HG03103 (cell line): ENCODE measurements around the gene ADAMTS17.

Source experiments
- ATAC-seq: cut with Tn5 transposase; IDR thresholded peaks from one replicate; pipeline ENCODE4 v1.9.1; 2021; ENCODE audit warnings: low read depth; ENCODE audit not compliant: unreplicated experiment

ADAMTS17 gene

GRCh38 chr15:99963976-99964375, 377.8 kb downstream of the ADAMTS17 start:
- ATAC-seq, result no peak

GRCh38 chr15:99963096-99963825, 378.5 kb downstream of the ADAMTS17 start:
- ATAC-seq, result no peak

DNA sequence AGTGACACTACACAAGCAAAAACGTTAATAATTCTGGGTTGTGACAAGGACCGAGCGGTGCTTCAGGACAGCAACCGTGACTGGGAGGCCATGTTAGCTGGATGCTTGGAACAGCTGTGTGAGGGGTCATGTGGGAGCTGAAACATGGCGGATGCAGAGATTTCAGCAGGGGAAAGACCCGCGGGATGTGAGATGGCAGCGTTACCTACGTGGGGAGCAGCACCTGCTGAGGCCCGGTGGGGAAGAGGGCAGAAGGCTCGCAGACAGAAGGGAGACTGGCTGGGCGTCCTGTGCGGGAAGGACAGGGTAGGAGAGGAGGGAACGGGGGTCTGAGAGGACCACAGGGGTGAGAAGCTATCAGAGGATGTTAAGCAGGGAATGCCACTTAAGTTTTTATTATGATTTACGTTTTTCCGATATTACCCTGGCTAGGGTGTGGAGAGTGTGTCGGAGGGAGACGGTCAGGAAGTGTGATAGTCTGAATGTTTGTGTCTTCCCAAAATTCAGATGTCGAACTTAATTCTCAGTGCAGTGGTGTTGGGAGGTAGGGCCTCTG, 379.7 kb downstream of the ADAMTS17 start:
- no peak for ATAC-seq

DNA sequence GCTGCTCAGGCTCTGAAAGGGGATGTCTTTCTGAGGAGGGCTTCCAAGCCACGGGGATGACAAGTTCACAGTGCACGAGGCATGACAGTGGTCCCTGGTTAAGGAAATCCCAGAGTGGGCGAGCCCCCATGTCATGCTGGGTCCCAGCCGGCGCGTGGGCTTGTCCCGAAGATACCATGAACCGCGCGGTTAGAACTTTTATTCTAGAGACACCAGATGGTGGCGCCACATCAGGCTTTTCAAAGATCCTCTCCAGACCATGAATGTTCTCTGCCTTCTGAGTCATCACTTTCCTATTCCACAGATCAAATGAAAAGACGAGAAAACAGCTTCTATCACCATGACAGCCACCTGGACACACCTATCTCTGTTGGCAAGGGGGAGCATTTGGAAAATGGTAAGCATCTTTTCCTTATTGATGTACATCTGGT, 380.7 kb downstream of the ADAMTS17 start:
- ATAC-seq, result no peak

- ATAC-seq, result no peak
These were observed 382.4 kb downstream of the ADAMTS17 start for GRCh38 chr15:99959326-99959725.

DNA sequence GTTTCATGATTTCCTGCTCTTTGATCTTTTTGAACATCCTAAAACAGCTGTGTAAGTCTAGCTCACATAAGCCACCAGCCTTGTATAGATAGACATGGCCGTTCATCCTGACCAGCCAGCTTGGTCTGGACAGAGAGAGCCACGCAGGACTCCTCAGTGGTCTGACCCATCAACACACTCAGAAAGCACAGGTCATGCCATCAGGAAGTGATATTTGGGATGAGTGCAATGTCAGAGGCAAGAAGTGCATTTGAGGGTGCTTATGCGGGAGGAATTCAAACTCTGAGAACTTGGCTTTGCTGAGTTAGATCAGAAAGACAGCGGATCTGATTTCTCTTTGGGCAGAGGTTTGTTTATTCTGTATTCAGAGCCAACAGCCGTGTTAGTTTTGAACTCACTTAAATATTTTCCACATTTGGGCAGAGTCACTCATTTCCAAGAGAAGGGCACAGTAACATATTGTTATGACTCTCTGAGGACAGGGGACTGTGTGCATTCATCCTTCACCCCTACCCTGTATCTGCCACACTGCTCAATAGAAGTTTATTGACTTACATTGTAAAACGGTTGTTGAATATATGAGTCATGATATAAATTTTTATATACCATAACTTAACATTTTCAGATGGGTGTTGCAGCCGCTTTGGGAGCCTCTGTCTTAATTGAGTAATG, 383.2 kb downstream of the ADAMTS17 start:
- ATAC-seq, result no peak

GRCh38 chr15:99957642-99958013, 384.1 kb downstream of the ADAMTS17 start:
- ATAC-seq, result no peak

DNA sequence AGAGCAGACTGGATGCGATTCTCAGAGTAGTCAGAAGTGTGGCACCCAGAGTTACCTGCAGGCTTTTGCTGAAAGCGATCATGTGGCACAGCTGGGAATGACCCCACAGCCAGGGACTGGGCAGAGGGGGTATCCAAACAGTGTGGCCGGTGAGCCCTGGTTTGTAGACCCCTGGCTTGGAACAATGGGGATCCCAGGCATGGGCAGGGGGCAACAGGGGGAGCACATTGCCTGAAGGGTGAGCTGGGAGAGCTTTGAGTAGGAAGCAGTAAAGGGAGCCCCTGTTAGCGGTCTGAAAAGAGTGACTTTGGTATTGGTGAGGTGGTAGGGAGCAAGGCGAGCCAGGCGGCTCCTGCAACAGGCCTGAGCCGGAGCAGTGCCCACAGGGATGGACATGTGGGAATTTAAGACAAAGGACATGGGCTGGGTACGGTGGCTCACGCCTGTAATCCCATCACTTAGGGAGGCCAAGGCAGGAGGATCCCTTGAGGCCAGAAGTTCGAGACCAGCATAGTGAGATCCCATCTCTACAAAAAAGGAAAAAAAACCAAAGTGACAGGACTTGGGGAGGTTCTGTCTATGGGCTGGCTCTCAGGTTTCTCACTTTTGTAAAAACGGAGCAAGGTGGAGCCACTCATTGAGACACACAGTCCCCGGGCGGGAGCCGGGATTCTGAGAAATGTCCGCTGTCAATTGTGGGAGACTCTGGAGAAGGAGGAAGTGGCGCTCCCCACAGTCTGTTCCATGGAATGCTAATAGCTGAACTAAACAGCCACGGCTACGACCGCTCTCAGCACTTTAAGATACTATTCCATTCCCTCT, 384.7 kb downstream of the ADAMTS17 start:
- ATAC-seq, result no peak

- ATAC-seq, result no peak
These were observed 385.6 kb downstream of the ADAMTS17 start for GRCh38 chr15:99956022-99956775.

DNA sequence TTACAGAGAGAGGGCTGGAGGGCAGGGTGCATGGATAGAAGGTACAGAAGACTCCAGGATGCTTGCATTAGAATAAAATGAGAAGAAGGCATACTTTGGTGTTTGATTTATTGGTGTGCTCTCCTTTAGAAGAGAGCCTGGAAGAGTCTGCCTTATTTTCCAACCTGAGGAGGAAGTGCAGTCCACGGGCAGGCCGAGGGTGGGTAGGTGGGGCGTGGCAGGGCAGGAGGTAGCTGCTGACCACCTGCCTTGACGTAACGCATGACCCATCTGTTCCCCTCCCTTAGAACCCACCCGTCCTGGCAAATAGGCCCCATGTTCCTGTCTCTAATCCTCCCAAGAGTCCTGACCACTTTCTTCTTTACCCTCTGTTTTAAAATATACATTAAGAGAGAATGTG, 386.2 kb downstream of the ADAMTS17 start:
- ATAC-seq, result no peak

GRCh38 chr15:99955181-99955525, 386.6 kb downstream of the ADAMTS17 start:
- no peak for ATAC-seq

DNA sequence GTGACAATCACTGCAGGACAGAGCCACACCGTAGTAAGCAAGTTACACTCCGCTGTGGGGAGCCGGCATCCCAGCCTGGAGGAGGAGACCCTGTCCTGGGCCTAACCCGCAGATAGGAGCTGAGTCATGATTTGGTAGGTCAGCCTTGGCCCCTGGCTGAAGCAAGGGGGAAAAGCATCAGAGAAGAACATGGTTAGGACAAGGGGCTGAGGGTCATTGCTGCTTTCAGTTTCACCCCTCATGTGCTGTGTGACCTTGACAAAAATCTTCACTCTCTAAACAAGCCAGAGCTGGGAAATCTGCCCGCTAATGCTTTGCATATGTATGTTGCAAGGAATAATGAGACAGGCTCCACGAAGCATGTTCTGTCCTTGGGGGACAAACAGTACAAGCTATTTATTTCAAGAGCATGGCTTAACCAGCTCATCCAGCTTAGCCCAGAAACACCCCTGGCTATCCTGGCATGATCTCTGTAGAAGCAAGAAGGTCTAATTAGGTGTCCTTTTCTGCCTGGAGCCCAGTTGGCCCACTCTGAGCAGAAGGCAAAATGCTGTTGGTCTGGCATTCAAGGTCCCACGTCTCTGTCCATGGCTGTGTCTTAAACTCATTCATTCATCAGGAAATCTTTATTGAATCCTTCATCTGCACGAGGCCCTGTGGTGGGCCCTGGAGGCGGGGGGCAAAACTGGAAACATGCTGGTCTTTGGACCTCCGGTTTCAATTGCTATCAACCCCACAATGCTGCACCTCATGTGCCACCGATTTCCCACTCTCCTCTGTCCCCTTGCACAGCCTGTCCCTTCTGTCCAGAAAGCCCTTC, 387.2 kb downstream of the ADAMTS17 start:
- ATAC-seq, result no peak

- ATAC-seq, result no peak
These were observed 387.9 kb downstream of the ADAMTS17 start for GRCh38 chr15:99953886-99954285.

- no peak for ATAC-seq
These were observed 390.3 kb downstream of the ADAMTS17 start for GRCh38 chr15:99951511-99951910.

DNA sequence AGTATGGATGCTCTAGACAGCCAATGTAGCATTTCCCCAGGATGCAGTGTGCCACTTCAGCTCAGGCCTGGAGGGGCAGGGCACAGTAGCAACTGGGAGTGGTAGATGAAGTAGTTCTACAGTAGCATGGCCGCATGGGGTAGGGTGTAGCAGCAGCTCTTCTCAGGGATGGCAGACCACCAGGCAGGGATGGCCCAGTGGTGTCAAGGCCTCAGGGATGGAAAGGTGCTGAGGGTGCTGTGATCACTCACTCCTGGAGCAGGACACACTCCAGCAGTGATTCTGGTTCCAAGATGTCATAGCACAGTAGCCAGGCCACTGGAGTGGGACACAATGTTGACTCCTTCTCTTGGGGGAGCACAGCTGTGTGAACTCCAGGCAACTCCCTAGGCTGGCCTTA, 397.6 kb downstream of the ADAMTS17 start:
- no peak for ATAC-seq

GRCh38 chr15:99943466-99943865, 398.3 kb downstream of the ADAMTS17 start:
- ATAC-seq, result no peak

GRCh38 chr15:99932676-99933402, 408.9 kb downstream of the ADAMTS17 start:
- ATAC-seq, result no peak

- no peak for ATAC-seq
These were observed 409.8 kb downstream of the ADAMTS17 start for GRCh38 chr15:99931703-99932603.
